AG04450 (cell line): ENCODE results near the gene ACRBP. TPM values are rescaled to one million over a fixed set of nuclear protein-coding genes. Genes with fewer than 3 reads are reported as not detected.

Source experiments
- CTCF ChIA-PET: fragments of 300-600, 350-600 bp; formaldehyde crosslinking; extraction: SDS; loops from one replicate; lab custom pipeline; 2022; ENCODE audit warnings: antibody characterized with exemption, inconsistent platforms; lab: Charles Lee
- POLR2A ChIA-PET: fragments of 350-600 bp; formaldehyde crosslinking; extraction: SDS; loops from one replicate; lab custom pipeline; 2021; ENCODE audit warnings: antibody characterized with exemption, inconsistent platforms; lab: Yijun Ruan, JAX
- DNase-seq: peaks from one replicate; pipeline ENCODE4 v3.0.0-alpha.2; 2011; ENCODE audit warnings: low read depth, low spot score
- H3K27ac ChIP-seq: one replicate; pipeline ENCODE4 v1.5.1; 2012; ENCODE audit warnings: low read depth, low read length, control low read depth
- H3K27me3 ChIP-seq: one replicate; pipeline ENCODE4 v1.6.0; 2012; ENCODE audit warnings: low read length; ENCODE audit not compliant: control insufficient read depth, insufficient read depth
- H3K4me3 ChIP-seq: 2 replicates; pipeline ENCODE4 v1.5.1; 2011; ENCODE audit warnings: mild to moderate bottlenecking, low read depth, low read length, control low read depth
- H3K9me3 ChIP-seq: 2 replicates; pipeline ENCODE4 v1.5.1; 2012; ENCODE audit warnings: low read length; ENCODE audit not compliant: control insufficient read depth, insufficient read depth
- CTCF ChIP-seq: IDR thresholded peaks from 2 replicates; pipeline ENCODE4 v1.5.1; 2011; ENCODE audit warnings: low read depth, low read length, control low read depth, inconsistent platforms
- polyA plus RNA-seq: library from polyadenylated mRNA; depleted of rRNA; stranded (reverse); fragments of >200 nt; gene quantifications from 2 replicates; pipeline ENCODE4 v1.2.3, GENCODE V29; 2011

ACRBP gene
- polyA plus RNA-seq, 1 experiment: 0.64 TPM

GRCh38 chr12:6638305-6638704 lies 8.9 kb downstream of the ACRBP start:
- Histone ChIP-seq H3K4me3 (no peak overlapping the region), H3K27ac (no peak overlapping the region), H3K9me3 (peaks cover 5% of the 10 kb centered on the region), H3K27me3 (peaks cover 25% of the 10 kb centered on the region)
- ChIA-PET POLR2A (no interaction called here), CTCF (no interaction called here)
- no peak for DNase-seq
- TF ChIP-seq CTCF: no peak

- Histone ChIP-seq H3K27ac (no peak within 1 kb of the TSS), H3K9me3 (no peaks in the 10 kb centered on the region; the same call in none of the 2 replicates), H3K4me3 (no peak within 1 kb of the TSS), H3K27me3 (peaks cover 11% of the 10 kb centered on the region)
- ChIA-PET CTCF (interaction anchor here (1.2 kb wide), 1 partner anchor 48 kb away, joined by 3 read pairs; no protein-coding TSS in a partner anchor), POLR2A (no interaction called here)
- no peak for TF ChIP-seq CTCF
- DNase-seq: no peak
These were observed 11.2 kb downstream of the ACRBP start, which contains the start of gene LPAR5 for GRCh38 chr12:6635856-6636531. LPAR5 (minus strand) TSS chr12:6635959; CDS start chr12:6621248, 14,711 bp downstream.

GRCh38 chr12:6635375-6635855 lies 11.8 kb downstream of the ACRBP start:
- CTCF ChIA-PET: interaction anchor here (1.2 kb wide), 1 partner anchor 49 kb away, joined by 3 read pairs; no protein-coding TSS in a partner anchor

GRCh38 chr12:6632026-6632983 lies 14.9 kb downstream of the ACRBP start:
- no peak overlapping the region for H3K4me3 ChIP-seq
- H3K27me3 ChIP-seq: no peaks in the 10 kb centered on the region
- no peak for TF ChIP-seq CTCF
- DNase-seq: no peak
- H3K27ac ChIP-seq: no peak overlapping the region
- CTCF ChIA-PET: interaction anchor here (1.0 to 1.1 kb wide), 2 partner anchors 134 to 193 kb away, joined by 3 read pairs; partner anchors contain the start of gene PTMS
- POLR2A ChIA-PET: interaction anchor here (0.9 kb wide), 1 partner anchor 121 kb away, joined by 4 read pairs; the partner anchor contains the start of gene MLF2
- no peaks in the 10 kb centered on the region for H3K9me3 ChIP-seq

More at GRCh38 chr12:6635375-6635855, 11.8 kb downstream of the ACRBP start:
- DNase-seq: no peak
- POLR2A ChIA-PET: no interaction called here
- no peak overlapping the region for H3K27ac ChIP-seq
- H3K9me3 ChIP-seq: no peaks in the 10 kb centered on the region; the same call in 1 of the 2 replicates
- peaks cover 8% of the 10 kb centered on the region for H3K27me3 ChIP-seq
- H3K4me3 ChIP-seq: no peak overlapping the region
- no peak for TF ChIP-seq CTCF
